HEK293 (cell line): ENCODE results near the gene GATAD2A.
A peak's percentile ranks its signal among the peaks of the same experiment; 100 is the strongest.

ENCODE experiments used
- HOXA7 ChIP-seq: sonication (generic); formaldehyde crosslinking; IDR thresholded peaks from 2 replicates; pipeline ENCODE4 v1.8.1; 2022; ENCODE audit warnings: missing genetic modification reagents, borderline replicate concordance
- HOXD13 ChIP-seq: sonication (generic); formaldehyde crosslinking; IDR thresholded peaks from 2 replicates; pipeline ENCODE4 v1.8.0; 2022; ENCODE audit warnings: missing genetic modification reagents, borderline replicate concordance
- KLF10 ChIP-seq: fragments of 450-650 bp; IDR thresholded peaks from 2 replicates; pipeline ENCODE4 v1.5.1; 2018; ENCODE audit warnings: missing biosample characterization, mild to moderate bottlenecking, missing genetic modification characterization
- KLF8 ChIP-seq: fragments of 450-650 bp; formaldehyde crosslinking; IDR thresholded peaks from 2 replicates; pipeline ENCODE4 v1.5.1; 2016; ENCODE audit warnings: missing biosample characterization, missing genetic modification characterization
- MEIS1 ChIP-seq: sonication (generic); formaldehyde crosslinking; IDR thresholded peaks from 2 replicates; pipeline ENCODE4 v1.8.1; 2022; ENCODE audit warnings: missing genetic modification reagents, mild to moderate bottlenecking, borderline replicate concordance
- OVOL3 ChIP-seq: fragments of 450-650 bp; formaldehyde crosslinking; IDR thresholded peaks from 2 replicates; pipeline ENCODE4 v1.5.1; 2016; ENCODE audit warnings: missing biosample characterization, missing genetic modification characterization
- PRDM1 ChIP-seq: fragments of 450-650 bp; formaldehyde crosslinking; IDR thresholded peaks from 2 replicates; pipeline ENCODE4; 2016; ENCODE audit warnings: missing biosample characterization, missing genetic modification characterization
- SCRT2 ChIP-seq: fragments of 450-650 bp; formaldehyde crosslinking; IDR thresholded peaks from 2 replicates; pipeline ENCODE4 v1.5.1; 2016; ENCODE audit warnings: missing biosample characterization, missing genetic modification characterization
- YY1 ChIP-seq: fragments of 450-650 bp; formaldehyde crosslinking; IDR thresholded peaks from 2 replicates; pipeline ENCODE4 v1.5.1; 2018; ENCODE audit warnings: missing biosample characterization, missing genetic modification characterization
- ZBTB20 ChIP-seq: fragments of 450-650 bp; formaldehyde crosslinking; IDR thresholded peaks from 2 replicates; pipeline ENCODE4 v1.5.1; 2016; ENCODE audit warnings: missing biosample characterization, missing genetic modification characterization
- ZEB2 ChIP-seq: fragments of 450-650 bp; formaldehyde crosslinking; IDR thresholded peaks from 2 replicates; pipeline ENCODE4 v1.5.1; 2016; ENCODE audit warnings: missing biosample characterization, missing genetic modification characterization
- ZFP3 ChIP-seq: fragments of 450-650 bp; formaldehyde crosslinking; IDR thresholded peaks from 2 replicates; pipeline ENCODE4 v1.5.1; 2016; ENCODE audit warnings: low read depth, missing biosample characterization, missing genetic modification characterization
- ZFP41 ChIP-seq: fragments of 450-650 bp; formaldehyde crosslinking; IDR thresholded peaks from 2 replicates; pipeline ENCODE4 v1.5.1; 2016; ENCODE audit warnings: missing biosample characterization, missing genetic modification characterization, borderline replicate concordance
- ZNF132 ChIP-seq: fragments of 450-650 bp; formaldehyde crosslinking; IDR thresholded peaks from 2 replicates; pipeline ENCODE4 v1.5.1; 2017; ENCODE audit warnings: missing biosample characterization, missing genetic modification characterization, borderline replicate concordance
- ZNF16 ChIP-seq: fragments of 450-650 bp; formaldehyde crosslinking; IDR thresholded peaks from 2 replicates; pipeline ENCODE4 v1.5.1; 2016; ENCODE audit warnings: low read depth, missing biosample characterization, missing genetic modification characterization
- ZNF24 ChIP-seq: fragments of 450-650 bp; formaldehyde crosslinking; IDR thresholded peaks from 2 replicates; pipeline ENCODE4 v1.5.1; 2016; ENCODE audit warnings: missing biosample characterization, missing genetic modification characterization
- ZNF335 ChIP-seq: fragments of 450-650 bp; formaldehyde crosslinking; conservative IDR thresholded peaks from 2 replicates; pipeline ENCODE4 v1.5.1; 2016; ENCODE audit warnings: missing biosample characterization, missing genetic modification characterization
- ZNF354C ChIP-seq: fragments of 450-650 bp; formaldehyde crosslinking; IDR thresholded peaks from 2 replicates; pipeline ENCODE4 v1.5.1; 2016; ENCODE audit warnings: missing biosample characterization, missing genetic modification characterization, low read depth, borderline replicate concordance
- ZNF366 ChIP-seq: fragments of 450-650 bp; formaldehyde crosslinking; conservative IDR thresholded peaks from 2 replicates; pipeline ENCODE4 v1.5.1; 2016; ENCODE audit warnings: missing biosample characterization, missing genetic modification characterization
- ZNF37A ChIP-seq: fragments of 450-650 bp; IDR thresholded peaks from 2 replicates; pipeline ENCODE4 v1.5.1; 2018; ENCODE audit warnings: missing biosample characterization, missing genetic modification characterization
- ZNF501 ChIP-seq: fragments of 450-650 bp; formaldehyde crosslinking; IDR thresholded peaks from 2 replicates; pipeline ENCODE4 v1.5.1; 2016; ENCODE audit warnings: missing biosample characterization, missing genetic modification characterization
- ZNF529 ChIP-seq: fragments of 450-650 bp; formaldehyde crosslinking; IDR thresholded peaks from 2 replicates; pipeline ENCODE4 v1.5.1; 2017; ENCODE audit warnings: missing genetic modification characterization, missing biosample characterization; ENCODE audit not compliant: insufficient replicate concordance
- ZNF626 ChIP-seq: fragments of 450-650 bp; sonication (Bioruptor Pico); formaldehyde crosslinking; IDR thresholded peaks from 2 replicates; pipeline ENCODE4 v1.5.1; 2018; ENCODE audit warnings: missing biosample characterization, missing genetic modification characterization, inconsistent platforms
- ZNF660 ChIP-seq: fragments of 450-650 bp; IDR thresholded peaks from 2 replicates; pipeline ENCODE4 v1.5.1; 2018; ENCODE audit warnings: missing biosample characterization, mild to moderate bottlenecking, missing genetic modification characterization
- ZNF707 ChIP-seq: fragments of 450-650 bp; formaldehyde crosslinking; IDR thresholded peaks from 2 replicates; pipeline ENCODE4 v1.5.1; 2016; ENCODE audit warnings: missing biosample characterization, missing genetic modification characterization
- ZNF777 ChIP-seq: fragments of 450-650 bp; formaldehyde crosslinking; IDR thresholded peaks from 2 replicates; pipeline ENCODE4 v1.5.1; 2017; ENCODE audit warnings: missing biosample characterization, missing genetic modification characterization, borderline replicate concordance
- TF ChIP-seq, protein P1 (sequence below): fragments of 450-650 bp; formaldehyde crosslinking; IDR thresholded peaks from 2 replicates; pipeline ENCODE4; 2016; ENCODE audit warnings: missing biosample characterization, missing genetic modification characterization
- TF ChIP-seq, protein P2 (sequence below): fragments of 450-650 bp; IDR thresholded peaks from 2 replicates; pipeline ENCODE4 v1.5.1; 2018; ENCODE audit warnings: missing biosample characterization, mild to moderate bottlenecking, missing genetic modification characterization
- TF ChIP-seq, protein P3 (sequence below): fragments of 450-650 bp; formaldehyde crosslinking; IDR thresholded peaks from 2 replicates; pipeline ENCODE4 v1.5.1; 2016; ENCODE audit warnings: missing biosample characterization, missing genetic modification characterization
- TF ChIP-seq, protein P4 (sequence below): fragments of 450-650 bp; formaldehyde crosslinking; IDR thresholded peaks from 2 replicates; pipeline ENCODE4 v1.5.1; 2016; ENCODE audit warnings: missing biosample characterization, missing genetic modification characterization
- TF ChIP-seq, protein P5 (sequence below): fragments of 450-650 bp; formaldehyde crosslinking; IDR thresholded peaks from 2 replicates; pipeline ENCODE4 v1.5.1; 2016; ENCODE audit warnings: missing biosample characterization, missing genetic modification characterization
- TF ChIP-seq, protein P6 (sequence below): fragments of 450-650 bp; formaldehyde crosslinking; IDR thresholded peaks from 2 replicates; pipeline ENCODE4 v1.5.1; 2016; ENCODE audit warnings: missing biosample characterization, missing genetic modification characterization, low read depth

Gene GATAD2A

DNA sequence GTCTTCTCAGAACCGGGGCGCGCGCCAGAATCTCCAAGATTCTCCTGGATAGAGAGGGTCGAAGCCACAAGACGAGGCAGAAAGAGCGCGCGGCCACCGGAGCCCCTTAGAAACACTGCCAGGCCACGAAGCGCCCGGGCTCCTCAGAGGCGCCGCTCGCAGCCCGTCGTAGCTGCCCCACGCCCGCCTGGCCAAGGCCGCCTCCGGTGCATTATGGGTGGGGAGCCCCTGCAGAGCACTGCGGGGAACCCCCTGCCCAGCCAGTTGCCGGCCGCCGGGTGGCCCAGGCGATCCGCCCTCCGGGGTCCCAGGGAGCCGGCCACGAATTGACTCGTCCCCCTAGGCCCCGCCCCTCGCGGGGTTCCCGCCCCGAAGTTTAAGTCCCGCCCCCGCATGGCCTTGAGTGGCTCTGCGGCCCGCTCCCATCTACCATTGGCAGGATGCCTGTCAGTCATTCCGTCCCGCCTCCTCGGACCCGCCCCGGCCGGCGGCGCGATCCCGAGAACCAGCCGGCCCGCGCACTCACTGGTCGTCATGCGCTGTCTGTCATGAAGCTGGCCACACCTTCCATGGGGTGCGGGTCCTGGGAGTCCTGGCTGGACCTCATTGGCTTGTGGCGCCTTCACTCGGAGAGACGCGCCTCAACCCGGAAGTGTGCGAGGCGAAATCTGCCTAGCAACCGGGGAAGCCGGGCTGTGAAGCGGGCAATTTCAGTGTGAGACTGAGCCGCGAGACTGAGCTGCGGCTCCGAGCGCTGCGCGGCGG is 20.2 kb upstream of the GATAD2A start (continued):
- TF ChIP-seq, protein P1, sequence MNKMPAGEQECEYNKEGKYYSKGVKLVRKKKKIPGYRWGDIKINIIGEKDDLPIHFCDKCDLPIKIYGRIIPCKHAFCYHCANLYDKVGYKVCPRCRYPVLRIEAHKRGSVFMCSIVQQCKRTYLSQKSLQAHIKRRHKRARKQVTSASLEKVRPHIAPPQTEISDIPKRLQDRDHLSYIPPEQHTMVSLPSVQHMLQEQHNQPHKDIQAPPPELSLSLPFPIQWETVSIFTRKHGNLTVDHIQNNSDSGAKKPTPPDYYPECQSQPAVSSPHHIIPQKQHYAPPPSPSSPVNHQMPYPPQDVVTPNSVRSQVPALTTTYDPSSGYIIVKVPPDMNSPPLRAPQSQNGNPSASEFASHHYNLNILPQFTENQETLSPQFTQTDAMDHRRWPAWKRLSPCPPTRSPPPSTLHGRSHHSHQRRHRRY = no peak
- no peak for TF ChIP-seq ZNF354C (tag by site-specific recombination)
- TF ChIP-seq, protein P2, sequence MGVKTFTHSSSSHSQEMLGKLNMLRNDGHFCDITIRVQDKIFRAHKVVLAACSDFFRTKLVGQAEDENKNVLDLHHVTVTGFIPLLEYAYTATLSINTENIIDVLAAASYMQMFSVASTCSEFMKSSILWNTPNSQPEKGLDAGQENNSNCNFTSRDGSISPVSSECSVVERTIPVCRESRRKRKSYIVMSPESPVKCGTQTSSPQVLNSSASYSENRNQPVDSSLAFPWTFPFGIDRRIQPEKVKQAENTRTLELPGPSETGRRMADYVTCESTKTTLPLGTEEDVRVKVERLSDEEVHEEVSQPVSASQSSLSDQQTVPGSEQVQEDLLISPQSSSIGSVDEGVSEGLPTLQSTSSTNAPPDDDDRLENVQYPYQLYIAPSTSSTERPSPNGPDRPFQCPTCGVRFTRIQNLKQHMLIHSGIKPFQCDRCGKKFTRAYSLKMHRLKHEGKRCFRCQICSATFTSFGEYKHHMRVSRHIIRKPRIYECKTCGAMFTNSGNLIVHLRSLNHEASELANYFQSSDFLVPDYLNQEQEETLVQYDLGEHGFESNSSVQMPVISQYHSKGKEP = no peak
- TF ChIP-seq, protein P3, sequence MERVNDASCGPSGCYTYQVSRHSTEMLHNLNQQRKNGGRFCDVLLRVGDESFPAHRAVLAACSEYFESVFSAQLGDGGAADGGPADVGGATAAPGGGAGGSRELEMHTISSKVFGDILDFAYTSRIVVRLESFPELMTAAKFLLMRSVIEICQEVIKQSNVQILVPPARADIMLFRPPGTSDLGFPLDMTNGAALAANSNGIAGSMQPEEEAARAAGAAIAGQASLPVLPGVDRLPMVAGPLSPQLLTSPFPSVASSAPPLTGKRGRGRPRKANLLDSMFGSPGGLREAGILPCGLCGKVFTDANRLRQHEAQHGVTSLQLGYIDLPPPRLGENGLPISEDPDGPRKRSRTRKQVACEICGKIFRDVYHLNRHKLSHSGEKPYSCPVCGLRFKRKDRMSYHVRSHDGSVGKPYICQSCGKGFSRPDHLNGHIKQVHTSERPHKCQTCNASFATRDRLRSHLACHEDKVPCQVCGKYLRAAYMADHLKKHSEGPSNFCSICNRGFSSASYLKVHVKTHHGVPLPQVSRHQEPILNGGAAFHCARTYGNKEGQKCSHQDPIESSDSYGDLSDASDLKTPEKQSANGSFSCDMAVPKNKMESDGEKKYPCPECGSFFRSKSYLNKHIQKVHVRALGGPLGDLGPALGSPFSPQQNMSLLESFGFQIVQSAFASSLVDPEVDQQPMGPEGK (tag by site-specific recombination) = peak; percentile 58; the same call in 1 of the 2 replicates
- no peak for TF ChIP-seq OVOL3 (tag by site-specific recombination)
- TF ChIP-seq KLF10 (tag by site-specific recombination) = 0 out of 2 replicates have a peak, but pooled peaks have one; percentile 47
- TF ChIP-seq, protein P4, sequence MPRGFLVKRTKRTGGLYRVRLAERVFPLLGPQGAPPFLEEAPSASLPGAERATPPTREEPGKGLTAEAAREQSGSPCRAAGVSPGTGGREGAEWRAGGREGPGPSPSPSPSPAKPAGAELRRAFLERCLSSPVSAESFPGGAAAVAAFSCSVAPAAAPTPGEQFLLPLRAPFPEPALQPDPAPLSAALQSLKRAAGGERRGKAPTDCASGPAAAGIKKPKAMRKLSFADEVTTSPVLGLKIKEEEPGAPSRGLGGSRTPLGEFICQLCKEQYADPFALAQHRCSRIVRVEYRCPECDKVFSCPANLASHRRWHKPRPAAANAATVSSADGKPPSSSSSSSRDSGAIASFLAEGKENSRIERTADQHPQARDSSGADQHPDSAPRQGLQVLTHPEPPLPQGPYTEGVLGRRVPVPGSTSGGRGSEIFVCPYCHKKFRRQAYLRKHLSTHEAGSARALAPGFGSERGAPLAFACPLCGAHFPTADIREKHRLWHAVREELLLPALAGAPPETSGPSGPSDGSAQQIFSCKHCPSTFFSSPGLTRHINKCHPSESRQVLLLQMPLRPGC (tag by site-specific recombination) = no peak
- no peak for TF ChIP-seq ZNF777
- no peak for TF ChIP-seq MEIS1 (CRISPR knock-in tag)
- TF ChIP-seq ZNF529 = no peak
- TF ChIP-seq ZNF501 (tag by site-specific recombination) = no peak
- TF ChIP-seq ZFP41 (tag by site-specific recombination) = no peak
- TF ChIP-seq ZEB2 (tag by site-specific recombination) = 0 out of 2 replicates have a peak, but pooled peaks have one; percentile 44
- TF ChIP-seq KLF8 (tag by site-specific recombination) = peak; percentile 79
- TF ChIP-seq SCRT2 (tag by site-specific recombination) = no peak
- TF ChIP-seq, protein P5, sequence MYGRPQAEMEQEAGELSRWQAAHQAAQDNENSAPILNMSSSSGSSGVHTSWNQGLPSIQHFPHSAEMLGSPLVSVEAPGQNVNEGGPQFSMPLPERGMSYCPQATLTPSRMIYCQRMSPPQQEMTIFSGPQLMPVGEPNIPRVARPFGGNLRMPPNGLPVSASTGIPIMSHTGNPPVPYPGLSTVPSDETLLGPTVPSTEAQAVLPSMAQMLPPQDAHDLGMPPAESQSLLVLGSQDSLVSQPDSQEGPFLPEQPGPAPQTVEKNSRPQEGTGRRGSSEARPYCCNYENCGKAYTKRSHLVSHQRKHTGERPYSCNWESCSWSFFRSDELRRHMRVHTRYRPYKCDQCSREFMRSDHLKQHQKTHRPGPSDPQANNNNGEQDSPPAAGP = no peak
- no peak for TF ChIP-seq ZNF24 (tag by site-specific recombination)
- TF ChIP-seq HOXA7 (CRISPR knock-in tag) = no peak
- TF ChIP-seq ZNF37A (tag by site-specific recombination) = no peak
- no peak for TF ChIP-seq ZNF660 (tag by site-specific recombination)
- TF ChIP-seq ZNF626 = no peak
- TF ChIP-seq ZFP3 = no peak
- TF ChIP-seq ZNF16 (tag by site-specific recombination) = no peak
- TF ChIP-seq ZNF707 (tag by site-specific recombination) = no peak
- no peak for TF ChIP-seq YY1 (tag by site-specific recombination)
- no peak; the same call in 1 of the 2 replicates for TF ChIP-seq ZBTB20 (tag by site-specific recombination)
- TF ChIP-seq ZNF132 = no peak
- no peak for TF ChIP-seq HOXD13 (CRISPR knock-in tag)
- TF ChIP-seq ZNF366 (tag by site-specific recombination) = no peak
- TF ChIP-seq ZNF335 (tag by site-specific recombination) = peak; percentile 79
- TF ChIP-seq, protein P6, sequence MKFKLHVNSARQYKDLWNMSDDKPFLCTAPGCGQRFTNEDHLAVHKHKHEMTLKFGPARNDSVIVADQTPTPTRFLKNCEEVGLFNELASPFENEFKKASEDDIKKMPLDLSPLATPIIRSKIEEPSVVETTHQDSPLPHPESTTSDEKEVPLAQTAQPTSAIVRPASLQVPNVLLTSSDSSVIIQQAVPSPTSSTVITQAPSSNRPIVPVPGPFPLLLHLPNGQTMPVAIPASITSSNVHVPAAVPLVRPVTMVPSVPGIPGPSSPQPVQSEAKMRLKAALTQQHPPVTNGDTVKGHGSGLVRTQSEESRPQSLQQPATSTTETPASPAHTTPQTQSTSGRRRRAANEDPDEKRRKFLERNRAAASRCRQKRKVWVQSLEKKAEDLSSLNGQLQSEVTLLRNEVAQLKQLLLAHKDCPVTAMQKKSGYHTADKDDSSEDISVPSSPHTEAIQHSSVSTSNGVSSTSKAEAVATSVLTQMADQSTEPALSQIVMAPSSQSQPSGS (tag by site-specific recombination) = no peak
- TF ChIP-seq PRDM1 (tag by site-specific recombination) = no peak
